SHP77 (cell line): ENCODE data around the gene HSPB7.
A peak's percentile ranks its signal among the peaks of the same experiment; 100 is the strongest.
"Not testable (repeated sequence)": the region's sequence is repeated elsewhere in the genome, so short reads cannot be mapped to it uniquely, and the experiment has no call there.

ENCODE experiments used
- DNase-seq, 2 experiments: peaks; one replicate each; lab custom pipeline; 2025; lab: John Stamatoyannopoulos, UW

HSPB7 gene

DNA sequence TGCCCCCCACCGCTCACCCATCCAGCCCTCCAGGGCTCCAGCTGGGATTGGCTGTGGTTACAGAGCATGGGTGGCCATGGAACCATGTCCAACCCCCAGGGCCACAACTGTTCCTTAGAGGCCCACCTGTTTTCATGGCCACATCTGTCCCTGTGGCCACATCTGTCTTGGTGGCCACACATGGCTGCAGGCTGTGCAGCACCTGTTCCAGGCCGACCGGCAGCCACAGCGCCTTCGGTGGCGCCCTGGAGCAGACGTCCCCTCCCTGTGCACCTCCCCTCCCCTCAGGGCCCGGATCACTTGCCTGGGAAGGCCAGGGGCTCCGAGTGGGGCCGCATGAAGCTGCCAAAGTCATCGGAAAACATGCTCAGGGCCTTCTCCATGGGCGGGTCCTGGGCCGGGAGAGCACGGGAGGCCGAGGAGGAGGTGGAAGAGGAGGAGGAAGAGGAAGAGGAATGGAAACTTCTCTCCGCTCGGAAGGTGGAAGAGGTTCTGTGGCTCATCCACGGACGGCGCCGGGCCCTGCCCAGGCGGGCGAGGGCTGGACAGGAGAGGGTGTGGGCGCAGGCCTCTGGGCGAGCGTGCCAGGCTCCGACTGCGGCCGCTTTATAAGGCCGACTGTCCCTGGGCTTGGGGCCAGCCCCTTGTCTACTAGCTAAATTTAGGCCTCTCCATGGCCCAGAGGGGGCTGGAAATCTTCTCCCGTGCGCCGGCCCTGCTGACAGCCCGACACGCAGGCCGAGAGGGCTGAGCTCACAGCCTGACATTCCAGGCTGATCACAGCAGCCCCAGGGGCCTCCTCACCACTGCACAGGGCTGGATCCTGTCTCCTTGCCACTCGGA, at the start of gene HSPB7:
TSS of gene HSPB7 (minus strand) at position 583 of the 843 bp plus-strand sequence. CDS start at position 503, 80 bp downstream.
- DNase-seq, result peak; percentile 10 to 39

DNA sequence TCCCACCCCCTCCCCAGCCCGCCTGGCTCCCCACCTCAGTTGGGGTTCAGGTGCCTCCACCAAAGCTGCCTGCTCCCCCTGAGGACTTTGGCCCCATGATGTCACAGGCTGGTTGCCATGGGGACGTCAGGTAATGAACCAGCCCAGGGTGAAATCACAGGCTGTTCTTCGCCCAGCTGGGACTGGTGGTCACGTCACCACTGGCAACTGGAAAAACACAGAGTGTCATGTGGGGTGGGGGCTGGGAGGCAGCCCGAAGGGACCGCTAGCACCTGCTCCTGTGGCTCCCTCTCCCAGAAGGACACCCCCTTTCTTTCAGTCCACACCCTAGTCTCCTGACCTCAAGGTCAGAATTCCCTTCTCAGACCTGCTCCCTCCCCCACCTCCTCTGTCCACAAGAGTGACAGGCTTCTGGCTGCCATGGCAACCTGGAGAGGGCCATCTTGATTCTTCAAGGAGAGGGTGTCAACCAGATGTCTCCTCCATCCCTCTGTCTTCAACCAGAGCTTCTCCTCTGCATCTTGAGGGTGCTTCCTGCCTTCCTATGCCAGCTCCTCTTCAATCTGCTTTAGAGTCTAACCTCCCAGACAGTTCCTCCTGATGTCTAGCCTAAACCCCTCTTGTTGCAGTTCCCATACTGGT, 49.4 kb upstream of the HSPB7 start:
- peak; percentile 39 to 60 for DNase-seq

DNA sequence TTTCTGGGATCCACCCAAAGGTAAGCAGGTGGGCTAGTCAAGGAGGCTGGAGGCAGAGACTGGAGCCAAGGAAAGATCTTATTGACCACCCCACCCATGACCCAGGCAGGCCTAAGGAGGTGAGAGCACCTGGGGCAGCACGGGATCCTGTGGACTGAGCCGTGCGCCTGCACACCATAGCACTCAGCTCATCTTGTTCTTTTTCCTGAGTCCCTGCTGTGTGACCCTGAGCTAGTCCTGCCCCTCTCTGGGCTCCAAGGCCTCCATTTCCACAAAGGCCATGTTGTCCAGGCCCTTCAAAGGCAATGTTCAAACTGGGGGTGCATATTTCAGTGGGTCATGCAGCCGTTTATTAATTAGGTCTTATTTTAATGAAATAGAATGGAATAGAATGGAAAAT, 48.4 kb upstream of the HSPB7 start:
- no peak for DNase-seq

DNA sequence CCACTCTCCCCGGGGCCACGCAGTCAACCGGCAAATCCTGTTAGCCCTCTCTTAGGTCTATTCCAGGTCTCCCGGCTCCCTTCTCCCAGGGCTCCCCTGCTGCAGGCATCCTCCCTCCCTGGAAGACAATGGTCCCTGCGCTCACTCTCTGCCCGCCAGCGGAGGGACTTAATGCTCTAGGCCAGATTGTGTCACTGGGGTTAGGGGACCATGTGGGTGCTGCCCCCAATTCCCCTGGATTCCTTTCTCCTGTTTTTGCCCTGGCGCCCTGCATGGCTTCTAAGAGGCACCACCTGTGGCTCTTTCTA, 47.4 kb upstream of the HSPB7 start:
- DNase-seq, result no peak

DNA sequence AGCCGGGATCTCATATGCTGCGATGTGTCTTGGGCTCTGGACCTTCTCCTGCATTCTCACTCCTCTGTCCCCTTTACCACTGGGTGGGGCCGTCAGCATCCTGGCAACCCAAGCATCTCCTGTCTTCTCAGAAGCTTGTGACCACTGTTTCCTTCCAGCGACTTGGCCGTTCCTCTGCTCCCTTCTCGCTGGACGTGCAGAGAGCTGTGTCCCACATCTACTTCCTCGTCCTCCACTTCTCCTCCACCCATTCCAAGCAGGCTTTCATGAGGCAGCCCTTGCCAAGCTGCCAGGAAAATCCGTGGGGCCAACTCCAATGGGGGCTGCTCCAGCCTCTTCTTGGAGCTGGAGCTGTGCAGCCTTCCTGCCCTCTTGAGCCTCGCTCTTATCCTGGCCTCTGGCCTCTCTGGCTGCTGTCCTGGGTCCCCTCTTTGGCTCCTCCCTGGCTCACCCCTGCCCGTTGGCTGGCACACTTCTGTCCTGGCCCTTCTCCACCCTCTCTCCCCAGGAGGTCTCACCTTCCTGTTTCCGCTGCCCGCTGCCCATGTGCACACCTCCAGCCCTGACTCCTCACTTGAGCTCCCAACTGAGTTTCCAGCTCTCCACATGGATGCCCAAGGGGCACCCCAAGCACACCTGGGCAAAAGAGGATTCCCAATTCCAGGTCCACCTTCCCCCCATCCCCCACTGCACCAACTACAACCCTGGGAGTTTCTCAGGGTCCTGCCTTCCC, 46.9 kb upstream of the HSPB7 start:
- DNase-seq, result no peak

DNA sequence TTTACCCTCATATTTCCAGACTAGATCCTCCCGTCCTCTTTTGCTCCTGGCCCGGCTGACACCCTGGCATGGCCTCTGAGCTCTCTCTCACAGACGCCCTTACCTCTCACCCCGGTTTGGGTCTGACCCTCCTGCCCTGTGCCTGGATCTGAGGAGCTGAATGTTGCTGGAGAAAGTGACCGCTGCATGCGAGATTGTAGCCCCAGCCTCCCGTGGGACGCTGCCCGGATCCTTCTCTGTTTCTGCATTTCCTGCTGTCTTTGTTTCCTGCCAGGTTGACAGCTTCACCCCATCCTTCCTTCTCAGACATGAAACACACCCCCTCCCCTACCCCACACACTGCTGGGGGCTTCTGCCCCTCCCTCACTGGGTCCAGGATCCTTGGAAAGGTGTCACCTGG, 46.1 kb upstream of the HSPB7 start:
- DNase-seq, result no peak

DNA sequence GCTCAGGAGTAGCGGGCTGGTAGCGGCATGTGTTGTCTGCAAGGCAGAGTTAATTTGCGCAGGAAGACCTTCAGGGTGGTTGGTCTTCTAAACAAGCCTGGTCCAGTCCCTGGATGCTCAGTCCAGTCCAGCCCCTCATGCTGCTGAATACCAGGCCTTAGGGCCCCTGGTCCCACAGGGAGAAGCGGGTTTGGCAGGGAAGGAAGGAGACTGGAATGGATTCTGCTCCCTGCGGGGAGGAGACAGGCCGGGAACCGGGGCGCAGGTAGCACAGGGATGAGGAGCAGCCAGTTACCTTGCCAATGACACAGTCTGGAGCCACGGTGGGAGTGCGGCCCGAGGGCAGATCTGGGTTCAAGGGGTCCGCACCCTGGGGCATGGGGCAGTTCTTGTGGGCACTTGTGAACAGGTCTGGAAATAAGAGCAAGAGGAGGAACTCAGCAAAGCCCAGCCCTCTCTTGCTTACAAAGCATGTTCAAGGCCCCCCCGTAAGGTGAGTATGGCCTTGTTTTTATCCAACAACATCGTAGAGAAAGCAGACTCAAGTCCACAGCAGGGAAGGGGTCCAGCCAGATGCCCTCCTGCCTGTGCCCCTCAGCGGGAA, 45.5 kb upstream of the HSPB7 start:
- no peak for DNase-seq

DNA sequence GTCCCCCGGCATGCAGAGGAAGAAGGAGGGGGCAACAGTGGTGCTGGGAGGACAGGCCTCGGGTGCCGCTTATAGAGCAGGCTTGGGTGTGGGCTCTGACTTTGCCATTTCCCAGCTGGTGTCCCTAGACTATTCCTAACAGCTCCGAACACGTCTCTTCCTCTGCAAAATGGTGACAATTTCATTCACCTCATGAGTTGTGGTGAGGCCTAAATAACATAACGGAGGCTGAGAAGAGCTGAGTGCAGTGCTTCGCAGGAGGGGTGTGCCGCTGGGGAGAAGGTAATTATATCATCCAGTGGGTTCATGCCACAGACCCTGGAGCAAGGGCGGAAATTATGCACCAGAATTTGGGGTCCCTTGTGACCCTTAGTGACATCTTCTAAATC, 44.8 kb upstream of the HSPB7 start:
- DNase-seq, result not testable (repeated sequence)

DNA sequence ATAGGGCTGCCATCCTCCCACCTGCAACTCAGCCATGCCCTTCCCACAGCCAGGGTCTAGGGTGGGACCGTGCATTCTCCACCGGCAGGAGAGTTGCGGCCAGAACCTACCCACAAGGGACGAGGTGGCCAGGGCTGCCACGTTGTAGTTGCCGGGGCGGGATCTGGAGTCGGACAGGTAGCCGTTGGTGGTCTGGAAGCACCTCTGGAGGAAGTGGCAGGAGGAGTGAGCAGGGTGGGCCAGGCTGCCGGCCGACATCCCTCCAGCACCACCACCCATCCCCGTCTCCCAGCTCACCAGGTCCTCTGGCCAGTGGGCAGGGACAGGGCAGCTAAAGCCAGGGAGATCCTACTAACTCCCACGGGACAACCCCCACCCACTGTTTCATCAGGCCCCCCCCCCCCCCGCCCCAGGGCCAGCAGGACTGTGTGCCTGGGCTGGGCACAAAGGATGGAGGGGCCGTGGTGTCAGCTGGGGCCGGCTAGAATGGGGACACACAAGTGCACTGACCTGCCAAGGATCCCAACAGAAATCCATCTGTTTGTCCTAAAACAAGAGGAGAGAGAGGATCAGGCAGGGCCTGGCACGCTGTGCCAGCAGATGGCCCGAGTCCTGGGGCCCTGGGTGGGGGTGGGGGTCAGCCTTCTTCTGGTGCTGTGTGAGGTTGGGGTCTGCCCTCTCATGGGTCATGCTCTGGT, 44.3 kb upstream of the HSPB7 start:
- not testable (repeated sequence) for DNase-seq

DNA sequence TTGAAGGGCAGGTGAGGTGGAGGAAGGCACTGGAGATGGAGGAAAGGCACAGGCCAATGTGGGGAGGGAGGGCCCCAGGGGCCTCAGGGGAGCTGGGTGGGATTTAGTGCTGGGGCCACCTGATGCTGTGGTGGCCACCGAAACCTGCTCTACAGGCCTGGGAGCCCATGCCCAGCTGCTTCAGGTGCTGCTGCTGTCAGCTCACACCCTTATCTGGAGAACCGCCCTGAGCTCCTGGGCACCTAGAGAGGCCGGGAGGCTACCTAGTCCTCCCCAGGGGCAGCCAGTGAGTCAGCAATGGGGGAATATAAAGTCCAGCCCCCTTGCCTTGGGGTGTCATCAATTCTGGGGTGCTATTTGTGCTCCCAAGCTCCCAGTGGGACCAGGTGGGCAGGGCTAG, 43.4 kb upstream of the HSPB7 start:
- DNase-seq, result no peak

DNA sequence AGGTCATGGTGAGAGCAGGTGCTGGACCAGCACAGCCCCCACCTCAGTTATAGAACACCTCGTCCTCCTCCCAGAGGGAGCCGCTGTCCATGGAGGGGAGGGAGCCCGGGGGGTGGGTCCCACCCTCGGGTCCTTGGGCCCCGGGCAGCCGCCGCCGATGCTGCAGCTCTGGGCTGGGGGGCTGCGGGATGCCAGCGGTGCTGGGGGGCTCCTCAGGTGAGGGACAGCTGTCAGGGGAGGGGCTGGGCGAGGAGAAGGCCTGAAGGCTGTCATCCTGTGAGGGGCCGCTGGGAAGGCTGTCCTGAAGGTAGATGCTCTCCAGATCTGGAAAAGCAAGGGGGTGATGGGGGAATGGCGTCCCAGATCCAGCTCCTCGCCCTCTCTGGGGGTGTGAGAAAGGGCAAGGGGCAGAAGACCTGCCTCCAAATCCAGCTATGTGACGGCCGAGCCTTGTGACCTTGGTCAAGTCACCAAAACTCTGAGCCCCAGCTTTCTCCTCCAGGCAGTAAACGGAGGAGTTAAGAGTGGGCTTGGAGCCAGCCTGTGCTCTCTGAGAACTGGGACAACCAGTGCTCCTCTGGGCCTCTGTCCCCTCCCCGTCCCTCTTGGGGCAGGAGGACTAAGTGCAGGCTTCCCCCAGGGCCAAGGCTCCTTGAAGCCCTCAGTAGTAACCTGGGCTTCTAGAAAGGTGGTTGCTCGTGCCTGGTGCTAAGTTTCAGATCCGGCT, 40.7 kb upstream of the HSPB7 start:
- not testable (repeated sequence) for DNase-seq

DNA sequence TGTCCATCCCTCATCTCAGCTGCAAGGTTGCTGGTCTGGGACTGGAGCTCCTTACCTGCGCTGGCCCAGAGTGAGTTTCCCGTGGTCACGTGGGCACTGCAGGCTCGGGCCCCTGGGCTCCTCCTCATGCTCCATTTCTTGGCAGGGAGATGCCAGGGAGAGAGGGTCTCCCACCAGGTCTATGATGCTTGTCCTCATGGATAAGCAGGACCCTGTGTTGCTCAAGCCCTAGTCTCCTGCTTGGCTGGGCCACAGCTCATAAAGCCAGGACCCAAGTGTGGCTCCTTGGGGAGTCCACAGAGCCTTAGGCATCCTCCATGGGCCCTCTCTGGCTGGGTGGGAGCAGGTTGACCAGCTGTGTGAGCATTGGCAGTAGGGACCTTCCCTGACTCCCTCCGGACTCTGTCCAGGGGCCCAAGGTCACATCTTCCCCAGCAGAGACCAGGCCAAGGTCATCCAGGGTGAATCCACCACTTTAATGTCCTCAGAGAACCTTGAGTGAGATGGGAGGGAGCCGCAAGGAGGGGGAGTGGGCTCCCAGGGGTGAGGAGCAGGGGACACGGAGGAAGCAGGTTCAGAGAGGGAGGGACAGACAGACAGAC, 39.6 kb upstream of the HSPB7 start:
- DNase-seq, result not testable (repeated sequence)

DNA sequence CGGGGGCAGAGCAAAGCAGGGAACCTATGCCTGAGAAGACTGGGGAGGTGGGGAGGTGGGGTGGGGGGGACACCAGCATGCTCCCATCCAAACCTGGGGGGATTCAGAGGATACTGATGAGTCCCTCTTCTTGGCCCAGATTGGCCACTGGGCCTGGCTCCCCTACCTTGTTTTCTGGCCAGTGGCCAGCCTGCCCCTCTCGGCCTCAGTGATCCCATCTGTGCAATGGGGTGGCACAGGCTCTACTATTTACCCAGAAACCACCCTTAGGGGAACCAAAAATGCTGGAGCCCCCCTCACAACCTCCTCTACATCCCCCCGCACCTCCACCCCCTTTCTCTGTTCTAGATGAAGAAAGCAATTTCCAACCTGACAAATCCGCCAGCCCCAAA, 38.7 kb upstream of the HSPB7 start:
- DNase-seq, result not testable (repeated sequence)

DNA sequence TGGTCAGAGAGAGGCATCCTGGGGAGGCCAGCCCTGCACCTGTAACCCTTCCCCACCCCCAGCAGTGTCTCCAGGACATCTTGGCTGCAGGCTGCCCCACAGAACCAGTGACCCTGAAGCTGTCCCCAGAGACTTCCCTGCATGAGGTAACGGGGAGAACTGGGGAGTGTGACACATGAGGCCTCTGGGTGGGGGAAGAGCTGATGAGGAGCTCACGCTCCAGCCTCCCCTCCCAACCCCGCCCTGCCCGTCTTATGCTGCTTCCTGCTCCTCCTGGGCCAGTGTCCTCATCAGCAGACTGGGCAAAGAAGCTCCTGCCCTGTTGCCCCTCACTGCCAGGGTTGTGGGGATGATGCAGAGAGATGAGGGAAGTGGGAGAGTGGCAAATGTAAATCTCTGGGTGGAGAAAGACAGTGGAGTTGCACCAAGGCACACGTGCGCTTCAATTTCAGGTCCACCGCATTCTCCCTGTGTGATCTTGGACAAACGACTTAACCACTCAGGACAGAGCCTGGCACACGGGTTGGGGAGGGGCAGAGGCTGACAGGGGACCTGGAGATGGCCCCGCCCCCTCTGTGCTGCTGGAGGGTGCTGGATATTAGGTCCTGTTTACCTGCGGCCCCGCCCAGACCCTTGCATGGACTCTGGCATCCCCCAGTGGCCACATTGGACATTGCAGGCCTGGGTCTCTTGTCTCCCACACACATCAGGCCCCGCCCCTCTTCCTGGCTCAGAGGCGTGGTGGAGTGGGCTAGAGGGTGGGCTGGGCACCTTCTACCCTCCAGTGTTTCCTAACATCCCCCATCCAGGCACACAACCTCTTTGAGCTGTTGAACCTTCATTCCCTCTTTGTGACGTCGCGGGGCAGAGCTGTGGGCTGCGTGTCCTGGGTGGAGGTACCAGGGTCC, 38.0 kb upstream of the HSPB7 start:
- DNase-seq, result peak; percentile 84 to 88

DNA sequence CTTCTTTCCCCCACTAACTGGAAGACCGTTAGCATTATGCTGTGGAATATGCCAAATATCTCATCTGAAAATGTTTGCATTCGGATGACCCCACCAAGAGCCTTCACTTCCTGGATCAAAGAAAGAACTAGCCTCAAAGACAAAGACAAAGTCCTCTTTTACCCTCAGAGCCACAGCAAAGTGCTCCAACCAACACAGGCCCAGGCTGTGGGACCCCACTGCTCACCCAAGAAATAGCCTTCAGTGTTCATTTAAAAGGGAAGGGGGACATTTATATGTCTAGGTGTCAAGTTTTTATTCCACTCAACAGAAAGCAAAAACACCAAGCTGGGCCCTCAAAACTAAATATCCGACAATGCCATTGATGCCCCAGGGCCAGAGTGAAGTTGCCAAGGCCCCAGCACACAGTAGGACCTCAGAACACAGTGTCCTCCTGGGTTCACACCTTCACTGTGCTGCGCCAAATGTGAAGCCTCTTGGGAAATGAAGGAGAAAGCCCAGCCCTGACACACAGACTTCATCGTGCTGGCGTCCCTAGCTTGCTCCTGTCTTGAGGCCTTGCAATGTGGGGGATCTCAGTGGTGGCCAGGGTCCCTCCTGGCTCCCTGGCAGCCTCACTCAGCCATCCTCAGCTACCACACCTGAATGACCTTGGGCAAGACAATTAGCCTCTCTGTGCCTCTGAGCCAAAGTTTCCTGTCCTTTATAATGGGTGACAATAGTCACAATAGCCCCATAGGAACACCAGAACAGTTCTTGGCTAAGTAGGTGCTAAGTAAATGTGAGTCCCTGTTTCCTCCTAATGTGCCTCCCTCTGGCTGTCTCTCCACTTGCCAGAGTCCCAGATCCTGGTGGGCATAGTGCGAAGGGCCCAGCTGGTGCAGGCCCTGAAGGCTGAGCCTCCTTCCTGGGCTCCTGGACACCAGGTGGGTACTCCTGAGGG, 37.0 kb upstream of the HSPB7 start:
- no peak for DNase-seq

DNA sequence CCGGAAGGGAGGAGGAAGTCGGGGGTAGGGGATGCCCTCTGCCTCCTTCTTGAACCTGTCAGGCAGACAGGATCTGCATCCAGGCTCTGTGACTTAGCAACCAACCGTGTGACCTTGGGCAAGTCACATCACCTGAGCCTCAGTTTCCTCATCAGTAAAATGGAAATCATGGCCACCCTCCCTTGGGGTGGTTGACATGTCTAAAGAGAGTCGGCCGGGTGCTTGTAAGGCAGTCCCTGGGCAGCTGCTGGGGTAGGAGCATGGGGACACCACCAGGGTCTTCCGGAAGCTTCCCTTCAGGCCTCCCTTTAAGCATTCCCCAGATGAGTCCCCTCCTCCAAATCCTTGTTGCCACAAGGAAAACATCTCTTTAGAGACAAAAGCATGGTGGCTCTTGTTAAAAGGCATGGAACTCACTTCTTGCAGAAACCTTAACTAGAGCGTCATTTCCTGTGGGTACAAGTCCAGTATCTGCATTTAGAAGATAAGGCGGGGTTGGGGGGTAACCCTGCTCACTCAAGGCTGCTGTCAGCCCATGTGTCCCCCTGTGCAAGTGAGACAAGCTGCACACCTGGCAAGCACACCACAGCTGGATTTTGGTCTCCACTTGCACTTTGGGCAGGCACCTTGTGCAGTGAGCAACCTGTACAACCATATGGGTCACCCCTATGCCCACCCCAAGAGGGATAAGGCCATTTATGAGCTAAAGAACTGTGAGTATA, 36.1 kb upstream of the HSPB7 start:
- DNase-seq, result no peak

DNA sequence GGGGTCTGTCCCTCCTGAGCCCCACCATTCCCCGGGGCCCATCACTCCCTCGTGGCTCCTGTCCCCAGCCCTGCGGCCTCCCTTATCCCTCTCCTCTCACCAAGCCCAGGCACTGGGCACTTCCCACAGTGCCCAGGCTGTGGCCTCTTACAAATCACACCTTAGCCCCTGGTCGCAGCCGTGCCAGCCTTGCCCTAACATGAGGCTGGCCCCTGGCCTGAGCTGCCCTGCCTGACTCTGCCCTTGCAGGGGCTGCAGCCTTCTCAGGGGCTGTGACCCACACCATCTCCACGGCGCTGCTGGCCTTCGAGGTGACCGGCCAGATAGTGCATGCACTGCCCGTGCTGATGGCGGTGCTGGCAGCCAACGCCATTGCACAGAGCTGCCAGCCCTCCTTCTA, 34.1 kb upstream of the HSPB7 start:
- not testable (repeated sequence) for DNase-seq

DNA sequence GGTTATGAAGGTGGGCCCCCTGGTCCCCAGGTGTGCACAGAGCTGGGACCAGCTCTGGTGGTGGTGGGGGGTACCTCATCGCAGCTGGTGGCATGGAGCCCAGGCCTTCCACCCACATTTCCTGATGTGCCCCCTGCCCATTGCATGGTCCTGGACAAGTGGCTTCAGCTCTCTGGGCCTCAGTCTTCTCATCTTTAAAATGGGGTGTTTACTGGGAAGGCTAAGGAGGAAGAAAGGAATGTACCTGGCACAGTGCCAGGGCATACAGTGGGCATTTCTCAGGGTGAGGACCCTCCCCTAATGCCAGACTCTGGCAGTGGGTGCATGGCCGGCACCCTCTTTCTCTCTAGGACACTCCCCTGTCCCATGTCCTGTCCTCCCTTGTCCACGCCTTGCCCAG, 33.2 kb upstream of the HSPB7 start:
- no peak for DNase-seq
